COR-L47 (cell line): Measurements from ENCODE around the gene SLC7A14.
A peak's percentile ranks its signal among the peaks of the same experiment; 100 is the strongest.

Experiments
- DNase-seq: peaks from one replicate; lab custom pipeline; 2025; lab: John Stamatoyannopoulos, UW

The SLC7A14 gene

GRCh38 chr3:170585937-170586310 lies at the start of gene SLC7A14:
SLC7A14 (minus strand) TSS chr3:170586075; CDS start chr3:170526936, 59,139 bp downstream.
- no peak for DNase-seq

- DNase-seq: peak; percentile 43
Measured at GRCh38 chr3:170635385-170635735, 49.5 kb upstream of the SLC7A14 start.

GRCh38 chr3:170634663-170635384 lies 48.9 kb upstream of the SLC7A14 start:
- no peak for DNase-seq

GRCh38 chr3:170633573-170633972 lies 47.7 kb upstream of the SLC7A14 start:
- DNase-seq: no peak

- DNase-seq: peak; percentile 66
Measured at GRCh38 chr3:170632780-170633179, 46.9 kb upstream of the SLC7A14 start.

GRCh38 chr3:170631755-170632488 lies 46.0 kb upstream of the SLC7A14 start:
- no peak for DNase-seq

- DNase-seq: no peak
Measured at GRCh38 chr3:170623524-170623923, 37.6 kb upstream of the SLC7A14 start.

- no peak for DNase-seq
Measured at GRCh38 chr3:170622369-170623159, 36.7 kb upstream of the SLC7A14 start.

- DNase-seq: no peak
Measured at GRCh38 chr3:170621256-170621655, 35.4 kb upstream of the SLC7A14 start.

GRCh38 chr3:170614214-170614966 lies 28.5 kb upstream of the SLC7A14 start:
- no peak for DNase-seq

- DNase-seq: no peak
Measured at GRCh38 chr3:170611751-170612150, 25.9 kb upstream of the SLC7A14 start.

- DNase-seq: no peak
Measured at GRCh38 chr3:170610321-170610884, 24.5 kb upstream of the SLC7A14 start.

- DNase-seq: no peak
Measured at GRCh38 chr3:170608475-170608874, 22.6 kb upstream of the SLC7A14 start.

GRCh38 chr3:170606675-170607074 lies 20.8 kb upstream of the SLC7A14 start:
- no peak for DNase-seq

- DNase-seq: no peak
Measured at GRCh38 chr3:170605490-170605889, 19.6 kb upstream of the SLC7A14 start.

GRCh38 chr3:170603770-170604510 lies 18.1 kb upstream of the SLC7A14 start:
- DNase-seq: no peak

GRCh38 chr3:170602556-170602955 lies 16.7 kb upstream of the SLC7A14 start:
- no peak for DNase-seq

GRCh38 chr3:170600005-170600624 lies 14.2 kb upstream of the SLC7A14 start:
- no peak for DNase-seq

GRCh38 chr3:170599091-170599490 lies 13.2 kb upstream of the SLC7A14 start:
- peak; percentile 14 for DNase-seq

GRCh38 chr3:170598091-170598502 lies 12.2 kb upstream of the SLC7A14 start:
- DNase-seq: no peak

- no peak for DNase-seq
Measured at GRCh38 chr3:170594528-170594927, 8.7 kb upstream of the SLC7A14 start.
